ENCODE measurements around the gene GOPC.

GOPC gene

DNA sequence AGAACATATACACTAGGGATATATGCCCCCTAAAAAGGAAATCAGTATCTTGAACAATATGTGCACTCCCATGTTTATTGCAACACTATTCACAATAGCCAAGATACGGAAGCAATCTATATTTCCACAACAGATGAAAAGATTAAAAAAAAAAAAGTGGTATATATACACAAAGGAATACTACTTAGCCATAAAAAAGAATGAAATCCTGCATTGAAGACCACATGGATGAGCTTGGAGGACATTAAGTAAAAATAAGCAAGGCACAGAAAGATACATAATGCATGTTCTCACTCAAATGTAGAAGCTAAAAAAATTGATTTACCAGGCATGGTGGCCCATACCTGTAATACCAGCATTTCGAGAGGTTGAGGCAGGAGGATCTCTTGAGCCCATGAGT lies 4.6 kb downstream of the GOPC start:
- DNase-seq (ENCODE audit: low read depth in 4 of 4, low spot score in 1 of 4), result no peak

DNA sequence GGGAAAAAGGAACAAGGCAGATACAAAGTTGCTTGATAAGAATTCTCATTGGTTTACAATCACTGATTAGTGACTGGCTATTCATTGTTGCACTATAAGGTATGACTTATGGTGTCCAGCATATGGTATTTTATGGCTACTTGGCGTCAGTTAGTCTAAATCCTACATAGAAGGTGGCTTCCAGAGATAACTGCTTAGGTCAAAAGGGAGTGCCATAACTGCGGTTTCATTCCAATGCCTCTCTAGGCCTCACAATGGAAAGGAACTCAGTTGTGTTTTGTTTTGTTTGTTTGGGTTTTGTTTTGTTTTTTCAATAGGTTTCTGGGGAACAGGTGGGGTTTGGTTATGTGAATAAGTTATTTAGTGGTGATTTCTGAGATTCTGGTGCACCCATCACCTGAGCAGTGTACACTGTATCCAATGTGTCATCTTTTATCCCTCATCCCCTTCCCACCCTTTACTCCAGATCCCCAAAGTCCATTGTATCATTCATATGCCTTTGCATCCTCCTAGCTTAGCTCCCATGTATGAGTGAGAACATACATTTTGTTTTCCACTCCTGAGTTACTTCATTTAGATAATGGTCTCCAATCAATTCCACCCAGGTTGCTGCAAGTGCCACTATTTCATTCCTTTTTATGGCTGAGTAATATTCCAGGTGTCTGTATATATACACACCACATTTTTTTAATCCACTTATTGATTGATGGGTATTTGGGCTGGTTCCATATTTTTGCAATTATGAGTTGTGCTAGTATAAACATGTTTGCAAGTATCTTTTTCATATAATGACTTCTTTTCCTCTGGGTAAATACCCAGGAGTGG lies 7.0 kb downstream of the GOPC start:
- no peak for DNase-seq (ENCODE audit: low read depth in 4 of 4, low spot score in 1 of 4)

DNA sequence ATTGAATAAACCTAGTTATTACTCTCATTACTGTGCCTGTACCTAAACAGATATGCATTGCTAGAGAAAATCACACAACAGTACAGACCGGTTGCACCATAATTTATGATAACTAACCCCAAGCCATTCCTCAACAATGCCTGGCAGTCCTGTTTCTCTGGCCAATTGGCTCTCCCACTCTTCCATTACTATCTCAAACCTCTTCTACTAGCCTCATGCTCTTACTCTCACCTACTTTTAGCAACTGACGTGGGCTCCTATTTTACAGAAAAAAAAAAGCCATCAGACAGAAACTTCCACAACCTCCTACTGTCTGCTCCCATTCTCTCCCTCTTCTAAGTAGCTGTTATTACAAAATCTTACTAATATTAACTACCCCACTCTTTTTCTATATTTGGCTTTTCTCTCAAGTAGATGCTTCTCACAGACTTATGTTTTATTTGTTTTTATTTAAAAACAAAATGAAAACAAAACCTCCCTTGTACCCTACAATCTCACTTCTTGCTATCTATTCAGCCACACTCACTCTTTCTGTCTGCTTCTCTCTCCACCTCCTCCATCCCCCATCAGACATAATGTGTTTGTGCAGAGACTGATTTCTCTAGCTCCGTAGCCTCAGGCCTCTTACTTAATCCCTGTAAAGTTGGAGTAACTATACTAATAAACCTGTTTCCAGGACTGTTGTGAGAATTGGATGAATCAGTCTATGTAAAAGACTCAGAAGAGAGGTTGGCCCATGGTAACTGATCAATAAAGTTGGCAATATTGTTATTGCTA lies 9.1 kb downstream of the GOPC start:
- no peak for DNase-seq (ENCODE audit: low read depth in 4 of 4, low spot score in 1 of 4)

DNA sequence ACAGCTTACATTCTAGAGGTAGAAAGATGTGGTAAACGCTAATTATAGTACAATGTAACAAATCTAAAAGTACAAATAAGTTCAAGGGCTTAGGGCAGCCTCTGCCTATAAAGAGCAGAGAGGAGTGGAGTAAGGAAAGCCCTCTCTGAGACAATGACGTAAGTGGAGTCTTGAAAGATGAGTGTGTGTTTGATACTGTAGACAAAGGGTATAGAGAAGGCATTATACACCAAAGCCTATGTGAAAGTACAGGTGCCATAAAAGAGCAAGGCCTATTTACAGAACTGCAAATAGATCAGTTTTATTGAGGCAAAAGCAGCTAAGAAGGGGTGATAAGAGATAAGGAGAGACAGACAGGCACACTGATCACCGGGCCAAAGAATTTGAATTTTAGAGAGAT lies 10.9 kb downstream of the GOPC start:
- DNase-seq (ENCODE audit: low read depth in 4 of 4, low spot score in 1 of 4), result no peak

DNA sequence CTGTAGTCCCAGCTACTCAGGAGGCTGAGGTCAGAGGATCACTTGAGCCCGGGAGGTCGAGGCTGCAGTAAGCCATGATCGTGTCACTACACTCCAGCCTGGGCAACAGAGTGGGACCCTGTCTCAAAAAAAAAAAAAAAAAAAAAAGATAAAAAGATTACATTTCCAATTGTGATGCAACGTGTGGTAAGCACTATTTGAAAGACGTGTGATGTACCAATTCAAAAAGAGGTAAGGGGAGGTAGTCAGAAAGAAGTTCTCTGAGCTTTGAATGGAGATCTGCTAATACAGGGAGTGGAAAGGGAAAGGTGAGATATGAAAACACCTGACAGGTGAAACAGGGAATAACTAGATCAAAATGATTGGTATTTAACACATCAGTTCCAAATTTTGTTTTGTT lies 11.9 kb downstream of the GOPC start:
- DNase-seq (ENCODE audit: low read depth in 4 of 4, low spot score in 1 of 4), result no peak

DNA sequence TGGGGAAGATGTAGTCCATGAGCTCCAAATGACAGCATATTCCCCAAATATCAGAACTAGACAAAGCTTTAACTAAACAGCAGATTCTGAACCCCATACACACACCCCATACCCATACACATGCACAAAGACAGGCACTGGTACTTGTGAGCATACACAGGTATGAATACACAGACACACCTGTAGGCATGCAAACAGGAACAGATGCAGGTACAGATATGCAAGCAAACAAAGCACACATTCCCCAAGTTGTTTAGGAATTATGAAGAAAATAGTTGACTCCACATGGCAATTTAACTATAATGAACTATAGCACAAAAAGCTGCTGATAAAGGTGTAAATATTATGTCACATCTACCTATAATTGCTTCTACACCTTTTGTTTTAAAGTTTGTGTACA lies 16.7 kb downstream of the GOPC start:
- no peak for DNase-seq (ENCODE audit: low read depth in 4 of 4, low spot score in 1 of 4)

DNA sequence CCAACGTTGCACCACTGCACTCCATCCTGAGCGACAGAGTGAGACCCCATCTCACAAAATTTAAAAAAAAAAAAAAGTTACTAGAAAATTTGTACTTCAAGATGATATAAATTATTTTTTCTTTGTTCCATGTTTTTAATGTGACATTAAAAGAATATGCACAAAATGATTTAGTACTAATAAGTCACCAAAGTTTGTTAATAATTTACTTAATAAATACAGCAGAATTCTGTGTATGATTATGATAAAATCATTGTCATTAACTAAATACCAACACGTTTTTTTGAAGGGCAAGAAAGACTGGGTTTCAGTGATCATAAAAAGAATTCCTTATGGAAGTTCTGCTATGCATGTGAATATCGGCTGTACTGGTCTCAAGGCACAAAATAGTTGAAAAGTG lies 28.1 kb downstream of the GOPC start:
- DNase-seq (ENCODE audit: low read depth in 4 of 4, low spot score in 1 of 4), result no peak

DNA sequence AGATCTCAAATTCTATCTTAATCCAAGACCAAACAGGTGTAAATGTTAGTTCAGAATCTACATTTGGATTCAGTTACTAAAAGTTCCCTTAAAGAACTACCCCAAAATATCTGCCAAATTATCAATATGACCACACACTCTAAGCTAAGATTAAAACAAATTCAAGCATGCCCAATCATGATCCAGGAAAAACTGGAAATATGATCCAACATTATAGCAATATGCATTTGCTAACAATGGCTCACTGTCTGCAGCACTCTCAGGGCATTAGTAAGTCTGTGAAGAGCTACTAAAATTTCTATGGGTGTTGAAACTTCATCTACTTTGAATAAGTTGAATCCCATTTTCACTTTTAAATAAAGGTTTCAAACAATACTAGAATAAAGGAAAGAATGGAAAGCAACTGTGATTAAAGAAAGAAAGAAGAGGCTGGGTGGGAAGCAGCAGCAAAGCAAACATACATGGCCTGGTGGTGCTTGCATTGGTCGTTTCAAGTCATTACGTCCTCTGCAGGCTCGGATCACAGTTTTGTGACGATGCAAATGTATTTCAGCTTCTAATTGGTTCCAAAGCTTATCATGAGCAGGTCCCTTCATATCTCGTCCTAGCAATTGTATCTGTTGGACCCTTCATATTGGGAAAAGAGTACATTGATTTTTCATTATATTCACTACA lies 29.2 kb downstream of the GOPC start:
- DNase-seq (ENCODE audit: low read depth in 4 of 4, low spot score in 1 of 4), result no peak

DNA sequence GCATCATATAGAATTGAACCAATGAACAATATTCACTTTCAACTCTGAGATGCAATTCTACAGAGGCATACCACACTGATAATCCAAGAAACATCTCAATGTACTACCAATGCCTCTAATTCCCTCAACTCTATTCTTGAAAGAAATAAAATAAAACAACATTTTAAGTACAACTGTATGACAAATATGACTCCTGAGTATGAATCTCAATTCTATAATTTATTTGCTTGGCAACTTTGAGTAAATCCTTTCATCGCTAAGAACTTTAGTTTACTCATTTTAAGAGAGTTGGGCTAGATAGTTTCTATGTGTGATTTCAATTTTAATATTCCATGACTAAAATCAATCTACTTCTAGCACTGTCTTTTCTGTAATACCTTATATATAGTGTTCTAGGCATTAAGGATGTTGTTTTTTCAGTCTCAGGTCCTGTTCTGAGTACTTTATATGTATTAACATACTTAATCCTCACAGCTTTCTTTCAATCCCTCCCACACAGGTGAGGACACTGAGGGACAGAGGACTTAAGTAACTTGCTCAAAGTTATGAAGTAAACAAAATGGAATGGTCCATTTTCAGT lies 33.4 kb downstream of the GOPC start:
- no peak for DNase-seq (ENCODE audit: low read depth in 4 of 4, low spot score in 1 of 4)

DNA sequence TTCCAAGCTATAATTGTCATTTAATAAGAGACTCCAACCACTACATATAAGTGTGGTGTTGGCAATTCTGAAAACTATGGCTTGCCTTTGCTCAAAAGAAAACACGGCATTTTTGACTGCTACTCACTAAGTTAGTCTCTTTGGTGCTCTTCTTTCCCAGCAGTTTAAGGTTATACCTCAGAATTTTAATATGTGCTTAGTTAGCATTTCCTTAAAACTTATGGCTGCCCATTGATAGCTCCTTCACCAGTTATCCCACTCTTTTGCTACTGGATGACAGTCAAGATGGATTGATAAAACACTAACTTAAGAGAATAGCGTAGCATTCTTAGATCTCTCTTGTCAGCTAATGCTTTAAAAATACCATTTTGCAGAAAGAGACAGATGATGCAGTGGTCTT lies 34.1 kb downstream of the GOPC start:
- no peak for DNase-seq (ENCODE audit: low read depth in 4 of 4, low spot score in 1 of 4)

DNA sequence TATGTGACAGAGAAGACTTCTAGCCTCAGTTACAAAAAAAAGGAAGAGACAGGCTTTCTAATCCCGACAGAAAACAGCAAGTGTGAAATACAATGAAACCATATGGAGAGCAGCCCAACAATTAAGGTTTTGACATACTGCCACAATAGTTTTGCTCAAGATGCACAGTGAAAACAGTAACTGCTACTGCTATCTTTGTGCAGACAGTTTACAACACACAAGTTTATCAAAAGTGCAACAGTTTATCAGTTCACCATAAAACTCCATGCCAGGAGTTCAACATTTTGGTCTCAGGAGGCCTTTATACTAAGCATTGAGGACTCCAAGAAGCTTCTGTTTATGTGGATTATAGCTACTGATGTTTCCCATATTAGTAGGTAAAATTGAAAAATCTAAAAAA lies 37.6 kb downstream of the GOPC start:
- DNase-seq (ENCODE audit: low read depth in 4 of 4, low spot score in 1 of 4), result no peak

DNA sequence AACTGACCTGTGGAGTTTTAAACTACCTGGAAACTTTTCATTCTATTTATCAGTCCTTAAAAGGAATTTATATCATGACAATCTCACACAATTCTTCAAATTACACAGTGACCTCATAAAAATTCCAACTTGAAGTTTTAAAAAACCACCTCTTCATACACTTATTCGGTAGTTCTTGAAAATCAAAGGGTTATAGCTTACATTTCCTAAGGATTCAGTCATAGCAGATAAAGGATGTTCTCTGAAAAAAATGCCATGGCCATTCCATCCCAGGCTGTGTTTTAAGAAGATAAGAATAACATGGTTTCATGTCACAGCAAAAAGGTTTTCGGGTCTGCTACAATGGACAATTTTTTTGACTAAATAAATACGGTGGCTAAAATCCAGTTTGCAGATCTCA lies 41.2 kb downstream of the GOPC start:
- no peak for DNase-seq (ENCODE audit: low read depth in 4 of 4, low spot score in 1 of 4)

DNA sequence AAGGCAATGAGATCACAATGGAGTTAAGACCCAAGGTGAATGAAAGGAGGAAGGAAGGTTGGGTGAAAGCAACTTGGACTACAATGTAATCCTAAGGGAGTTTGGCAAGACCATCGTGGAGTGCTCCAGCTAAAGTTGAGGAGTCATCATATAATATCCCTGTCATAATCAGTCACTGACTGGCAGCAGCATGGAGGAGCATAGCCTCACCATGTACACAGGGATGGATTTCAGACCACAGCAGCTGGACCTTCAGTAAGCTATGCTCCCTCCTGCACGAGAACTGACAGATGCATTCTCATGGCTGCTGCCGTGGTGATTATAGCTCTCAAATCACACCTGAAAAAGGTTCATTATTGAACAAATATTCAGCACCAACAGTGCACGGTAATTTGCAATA lies 43.0 kb downstream of the GOPC start:
- DNase-seq (ENCODE audit: low read depth in 4 of 4, low spot score in 1 of 4), result no peak

DNA sequence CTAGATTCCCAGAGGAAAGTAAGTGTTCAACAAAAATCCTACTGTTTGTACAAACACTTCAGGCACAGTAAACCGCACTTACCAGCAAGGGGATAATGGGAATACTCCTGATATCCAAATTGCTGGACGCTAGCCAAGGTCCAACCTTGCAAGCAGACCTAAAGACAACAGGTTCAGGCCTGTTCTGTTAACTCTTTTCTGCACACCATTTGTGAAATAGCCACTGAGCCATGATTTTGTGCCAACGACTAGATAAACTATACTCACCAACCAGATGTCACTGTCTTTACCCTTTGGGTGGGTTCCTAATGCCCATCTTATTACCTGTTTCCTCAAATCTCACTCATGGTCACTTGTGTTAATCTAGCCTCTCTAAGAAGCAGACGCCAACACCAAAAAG lies 43.5 kb downstream of the GOPC start:
- no peak for DNase-seq (ENCODE audit: low read depth in 4 of 4, low spot score in 1 of 4)

DNA sequence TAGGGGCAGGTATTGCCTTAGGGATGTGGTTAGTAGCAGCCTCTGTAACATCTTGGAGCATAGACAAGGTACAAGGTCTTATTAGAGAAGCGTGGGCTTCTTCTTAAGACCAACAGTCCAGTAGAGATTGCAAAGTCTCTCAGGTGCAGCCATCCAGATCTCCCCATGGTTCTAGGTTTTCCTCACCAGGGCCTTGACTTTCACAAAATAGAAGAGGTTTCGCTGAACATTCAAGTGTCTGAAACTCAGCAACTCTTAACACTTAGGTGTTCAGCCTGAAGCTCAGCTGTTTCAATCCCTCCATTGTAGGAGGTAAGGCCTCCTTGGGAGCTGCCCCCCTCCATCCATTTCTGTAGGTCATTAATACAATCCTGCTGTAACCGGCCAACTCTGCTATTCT lies 44.4 kb downstream of the GOPC start:
- DNase-seq (ENCODE audit: low read depth in 4 of 4, low spot score in 1 of 4), result no peak

DNA sequence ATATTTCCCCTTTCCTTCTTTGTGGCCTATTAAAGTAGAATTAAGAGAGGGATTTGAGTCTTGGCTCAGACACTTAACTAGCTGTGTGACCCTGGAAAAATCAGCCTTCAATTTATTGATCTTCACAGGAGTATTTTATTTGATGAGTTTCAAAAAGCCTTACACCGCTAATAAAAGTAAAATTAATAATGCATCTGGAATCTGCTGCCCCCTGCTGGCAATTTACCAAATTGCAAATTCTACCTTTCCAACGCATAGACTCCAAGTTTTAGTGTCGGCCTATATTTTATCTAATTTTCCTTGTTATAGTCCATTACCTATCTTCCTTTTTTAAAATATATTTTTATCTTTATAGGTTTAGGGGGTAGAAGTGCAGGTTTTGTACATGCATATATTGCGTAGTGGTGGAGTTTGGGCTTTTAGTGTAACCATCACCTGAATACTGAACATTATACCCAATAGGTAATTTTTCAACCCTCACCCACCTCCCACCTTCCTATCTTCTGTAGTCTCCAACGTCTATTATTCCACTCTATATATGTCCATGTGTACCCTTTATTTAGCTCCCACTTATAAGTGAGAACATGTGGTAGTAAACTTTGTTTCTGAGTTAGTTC lies 46.3 kb downstream of the GOPC start:
- peak in 3 of 4 experiments; percentile 27 to 51 (median 29) for DNase-seq (ENCODE audit: low read depth in 4 of 4, low spot score in 1 of 4)

DNA sequence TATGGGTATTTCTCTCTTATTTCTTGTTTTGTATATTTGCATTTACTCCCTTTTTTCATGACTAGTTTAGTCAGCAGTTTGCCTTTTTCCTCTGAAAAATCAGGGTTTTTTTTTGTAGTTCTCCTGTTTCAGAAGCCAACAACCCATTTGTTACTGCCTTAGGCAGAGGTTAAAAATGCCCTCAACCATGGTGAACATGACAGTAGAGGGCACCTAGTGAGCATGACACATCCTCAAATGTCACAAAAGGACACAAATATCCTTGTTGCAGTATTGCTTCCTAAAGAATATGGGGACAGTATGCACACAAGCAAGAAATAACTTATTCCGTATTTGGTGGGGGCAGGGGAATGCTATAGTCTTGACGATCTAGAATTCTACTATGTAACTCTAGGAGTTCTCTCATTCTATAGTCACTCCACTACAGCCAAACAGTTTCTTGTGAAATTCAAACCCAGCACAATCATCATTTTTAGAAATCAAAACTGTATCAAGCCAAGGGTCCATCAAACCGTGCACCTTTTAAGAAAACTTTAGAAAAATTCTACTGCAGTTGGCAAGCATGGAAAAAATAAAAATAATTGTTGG lies 47.0 kb downstream of the GOPC start:
- no peak for DNase-seq (ENCODE audit: low read depth in 4 of 4, low spot score in 1 of 4)

DNA sequence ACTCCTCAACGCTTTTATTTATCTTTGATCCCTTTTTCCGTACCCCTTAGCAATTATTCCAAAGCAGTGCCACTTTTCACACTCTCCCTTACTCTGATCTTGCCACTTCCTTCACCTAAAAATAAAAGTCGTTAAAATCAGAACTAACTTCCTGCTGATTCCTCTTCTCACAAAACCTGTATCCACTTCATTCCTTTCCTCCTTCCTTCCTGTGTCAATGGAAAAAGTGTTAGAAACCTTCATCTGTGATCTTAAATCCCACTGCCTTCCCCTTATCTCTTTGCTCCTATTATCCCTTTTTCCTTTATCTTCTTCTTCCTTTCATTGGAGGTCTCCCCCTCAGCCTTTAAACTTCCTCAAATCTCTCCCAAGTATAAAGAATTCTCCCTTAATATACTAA lies 49.2 kb downstream of the GOPC start:
- no peak for DNase-seq (ENCODE audit: low read depth in 4 of 4, low spot score in 1 of 4)

DNA sequence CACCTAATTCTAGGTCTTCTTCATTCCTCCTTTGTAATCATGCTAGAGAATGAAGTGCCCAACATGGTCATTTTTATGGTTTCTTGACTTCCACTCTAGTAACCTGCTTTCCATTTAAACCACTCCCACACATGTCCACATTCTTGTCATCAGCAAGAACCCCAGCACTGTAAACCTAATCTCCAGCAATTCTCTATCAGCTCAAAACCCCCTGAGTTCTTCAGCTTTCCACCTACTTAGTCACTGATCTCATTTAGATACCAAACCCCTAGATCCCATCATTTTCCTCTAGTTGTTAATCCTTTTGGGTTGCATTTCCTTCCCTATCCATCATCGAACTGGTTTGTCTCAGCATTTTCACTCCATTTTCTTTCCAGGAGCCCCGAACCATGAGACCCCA lies 49.7 kb downstream of the GOPC start:
- no peak for DNase-seq (ENCODE audit: low read depth in 4 of 4, low spot score in 1 of 4)

DNA sequence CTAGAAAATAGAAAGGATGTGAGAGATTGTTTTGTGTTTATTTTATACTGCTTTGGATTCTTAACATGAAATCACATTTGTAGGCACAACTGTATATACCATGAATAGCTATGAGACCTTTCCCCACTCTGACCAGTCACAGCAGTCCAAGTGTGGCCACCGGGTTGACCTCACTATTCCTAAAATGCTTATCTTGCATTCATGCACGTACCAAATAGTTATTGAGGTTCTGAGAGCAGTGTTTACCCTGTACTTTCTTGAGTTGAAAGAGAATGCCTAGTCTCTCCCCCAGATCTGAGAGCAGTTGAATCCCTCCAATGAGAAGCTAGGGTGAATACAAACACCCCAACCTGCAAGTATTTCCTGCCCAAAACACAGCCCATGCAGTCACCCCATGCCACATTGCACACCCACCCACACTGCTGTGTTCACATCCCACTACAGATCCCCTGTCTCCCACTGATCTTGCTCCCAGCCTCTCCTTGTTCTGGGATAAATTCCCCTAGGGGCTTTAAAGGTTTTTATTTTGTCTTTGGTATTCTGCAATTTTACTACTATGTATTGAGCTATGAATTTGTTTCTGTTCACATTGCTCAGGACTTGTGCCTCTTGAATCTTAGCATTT lies 51.6 kb downstream of the GOPC start:
- no peak for DNase-seq (ENCODE audit: low read depth in 4 of 4, low spot score in 1 of 4)

All from stimulated activated CD4-positive, alpha-beta T cell treated with anti-CD3 and anti-CD28 coated beads, Interleukin-1b, Interleukin-23, amount 100 ng/mL, for 24 hours (primary cell).